UCSD-AML1 (cell line): ENCODE results near the gene AVEN.

Source experiments
- DNase-seq: peaks from one replicate; lab custom pipeline; 2025; ENCODE audit not compliant: unreplicated experiment; lab: John Stamatoyannopoulos, UW

The AVEN gene

GRCh38 chr15:33987444-33987843 is 51.6 kb downstream of the AVEN start:
- no peak for DNase-seq

- DNase-seq: no peak
Measured at GRCh38 chr15:33985751-33986150, 53.3 kb downstream of the AVEN start.

GRCh38 chr15:33985287-33985686 is 53.7 kb downstream of the AVEN start:
- no peak for DNase-seq

- DNase-seq: no peak
Measured at GRCh38 chr15:33982516-33982915, 56.5 kb downstream of the AVEN start.

GRCh38 chr15:33980159-33980558 is 58.8 kb downstream of the AVEN start:
- no peak for DNase-seq

GRCh38 chr15:33975022-33975565 is 63.9 kb downstream of the AVEN start:
- no peak for DNase-seq

GRCh38 chr15:33971811-33972210 is 67.2 kb downstream of the AVEN start:
- DNase-seq: no peak

- DNase-seq: no peak
Measured at GRCh38 chr15:33968821-33969220, 70.2 kb downstream of the AVEN start.

- no peak for DNase-seq
Measured at GRCh38 chr15:33968224-33968623, 70.8 kb downstream of the AVEN start, which contains the start of gene CHRM5. Gene CHRM5, plus strand, starts transcription at chr15:33968497. Its CDS starts 94,221 bp downstream, at chr15:34062718.

GRCh38 chr15:33964665-33965040 is 74.4 kb downstream of the AVEN start:
- no peak for DNase-seq

GRCh38 chr15:33963831-33964664 is 75.0 kb downstream of the AVEN start:
- no peak for DNase-seq

GRCh38 chr15:33960549-33960935 is 78.5 kb downstream of the AVEN start:
- DNase-seq: no peak

- DNase-seq: no peak
Measured at GRCh38 chr15:33959844-33960548, 79.0 kb downstream of the AVEN start.

GRCh38 chr15:33956397-33956796 is 82.6 kb downstream of the AVEN start:
- DNase-seq: no peak

GRCh38 chr15:33955945-33956344 is 83.1 kb downstream of the AVEN start:
- no peak for DNase-seq

- DNase-seq: no peak
Measured at GRCh38 chr15:33946152-33946551, 92.9 kb downstream of the AVEN start.

GRCh38 chr15:33941279-33942063 is 97.5 kb downstream of the AVEN start:
- DNase-seq: no peak

- no peak for DNase-seq
Measured at GRCh38 chr15:33934921-33935320, 104.1 kb downstream of the AVEN start.

- no peak for DNase-seq
Measured at GRCh38 chr15:33934396-33934795, 104.6 kb downstream of the AVEN start.

GRCh38 chr15:33932734-33933133 is 106.3 kb downstream of the AVEN start:
- no peak for DNase-seq

GRCh38 chr15:33926260-33926659 is 112.7 kb downstream of the AVEN start:
- DNase-seq: no peak
